Common myeloid progenitor, CD34-positive (primary cell): ENCODE measurements around the gene CNTLN.
"Not testable (repeated sequence)": the region's sequence is repeated elsewhere in the genome, so short reads cannot be mapped to it uniquely, and the experiment has no call there.

Experiments
- CTCF ChIA-PET: fragments of 350-600 bp; sonication (Branson Sonifier 250); formaldehyde crosslinking; loops from one replicate; lab custom pipeline; 2021; ENCODE audit warnings: antibody characterized with exemption; lab: Charles Lee
- POLR2A ChIA-PET: fragments of 350-600 bp; sonication (Branson Sonifier 250); formaldehyde crosslinking; loops from one replicate; lab custom pipeline; 2021; ENCODE audit warnings: antibody characterized with exemption; lab: Charles Lee
- DNase-seq, 3 donors: peaks; one replicate each; pipeline versions ENCODE4 v3.0.0 to v3.0.0-alpha.2; 2013
- H3K27ac ChIP-seq, 2 experiments: 1 replicate in 1 of 2; 2 replicates in 1 of 2; pipeline ENCODE4 v1.7.0; 2013; ENCODE audit warnings: inconsistent platforms in 2 of 2, low read length in 2 of 2, mild to moderate bottlenecking in 2 of 2, low read depth in 1 of 2, moderate library complexity in 1 of 2; ENCODE audit not compliant: severe bottlenecking in 2 of 2, insufficient read depth in 1 of 2, poor library complexity in 1 of 2
- H3K27me3 ChIP-seq, 5 experiments: replicated peaks in 2 of 5; 1 replicate in 3 of 5; 2 replicates in 2 of 5; pipeline versions ENCODE4 v1.6.1 to v1.7.0; 2013; ENCODE audit warnings: low read length in 4 of 5, mild to moderate bottlenecking in 2 of 5, moderate library complexity in 2 of 5, inconsistent platforms in 1 of 5; ENCODE audit not compliant: insufficient read depth in 5 of 5, control insufficient read depth in 4 of 5
- H3K36me3 ChIP-seq, 4 experiments: 1 replicate in 2 of 4; 2 replicates in 2 of 4; pipeline versions ENCODE4 v1.6.1 to v1.7.0; 2013; ENCODE audit warnings: low read length in 3 of 4, control low read depth in 1 of 4, mild to moderate bottlenecking in 1 of 4; ENCODE audit not compliant: control insufficient read depth in 4 of 4, insufficient read depth in 4 of 4
- H3K4me1 ChIP-seq, 4 experiments: 1 replicate in 3 of 4; 2 replicates in 1 of 4; pipeline versions ENCODE4 v1.6.1 to v1.7.1; 2013; ENCODE audit warnings: low read length in 3 of 4, mild to moderate bottlenecking in 3 of 4, control low read depth in 1 of 4, inconsistent platforms in 1 of 4, moderate library complexity in 1 of 4; ENCODE audit not compliant: control insufficient read depth in 4 of 4, insufficient read depth in 4 of 4; ENCODE audit errors: control extremely low read depth in 1 of 4
- H3K4me3 ChIP-seq, 7 experiments: 1 replicate in 4 of 7; 2 replicates in 3 of 7; pipeline versions ENCODE4 v1.5.1 to v1.7.0; 2013; ENCODE audit warnings: mild to moderate bottlenecking in 7 of 7, low read length in 6 of 7, moderate library complexity in 6 of 7, inconsistent platforms in 2 of 7, low read depth in 2 of 7, control low read depth in 1 of 7; ENCODE audit not compliant: insufficient read depth in 4 of 7, control insufficient read depth in 1 of 7; ENCODE audit errors: extremely low read depth in 1 of 7
- H3K9me3 ChIP-seq, 5 experiments: 1 replicate in 4 of 5; 2 replicates in 1 of 5; pipeline versions ENCODE4 v1.6.1 to v1.7.1; 2013; ENCODE audit warnings: low read length in 4 of 5, mild to moderate bottlenecking in 2 of 5, inconsistent platforms in 1 of 5, low read depth in 1 of 5, moderate library complexity in 1 of 5; ENCODE audit not compliant: control insufficient read depth in 4 of 5, insufficient read depth in 2 of 5; ENCODE audit errors: control extremely low read depth in 1 of 5
- WGBS: methylation state at CpG from one replicate; pipeline ENCODE4 v1.1.5; 2013; ENCODE audit not compliant: insufficient coverage; 5-methylcytosine and 5-hydroxymethylcytosine counted together

Gene CNTLN

DNA sequence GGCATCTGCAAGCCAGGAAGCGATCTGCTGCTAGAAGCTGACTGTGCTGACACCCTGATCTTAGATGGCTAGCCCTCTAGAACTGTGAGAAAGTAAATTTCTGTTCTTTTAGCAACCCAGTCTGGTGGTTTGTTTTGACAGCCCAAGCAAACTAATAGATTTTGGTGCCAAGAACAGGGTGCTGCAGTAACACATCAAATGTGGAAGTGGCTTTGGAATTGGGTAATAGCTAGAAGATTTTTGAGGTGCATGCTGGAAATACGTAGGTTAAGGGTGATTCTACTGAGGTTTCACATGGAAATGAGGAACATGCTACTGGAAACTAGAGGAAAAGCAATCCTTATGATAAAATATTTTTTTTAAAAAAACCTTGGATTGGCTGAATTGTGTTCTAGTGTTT is 290.5 kb downstream of the CNTLN start:
- Histone ChIP-seq H3K4me1 (no peaks in the 10 kb centered on the region), H3K36me3 (peaks cover 0 to 11% (median 4%) of the 10 kb centered on the region in 4 experiments), H3K4me3 (no peak overlapping the region), H3K9me3 (no peaks in the 10 kb centered on the region), H3K27ac (no peak overlapping the region), H3K27me3 (no peaks in the 10 kb centered on the region)
- POLR2A ChIA-PET, result no interaction called here
- no peak for DNase-seq
- CTCF ChIA-PET, result no interaction called here
- 100% methylated on average over 2 of the region's 2 CpGs for WGBS

DNA sequence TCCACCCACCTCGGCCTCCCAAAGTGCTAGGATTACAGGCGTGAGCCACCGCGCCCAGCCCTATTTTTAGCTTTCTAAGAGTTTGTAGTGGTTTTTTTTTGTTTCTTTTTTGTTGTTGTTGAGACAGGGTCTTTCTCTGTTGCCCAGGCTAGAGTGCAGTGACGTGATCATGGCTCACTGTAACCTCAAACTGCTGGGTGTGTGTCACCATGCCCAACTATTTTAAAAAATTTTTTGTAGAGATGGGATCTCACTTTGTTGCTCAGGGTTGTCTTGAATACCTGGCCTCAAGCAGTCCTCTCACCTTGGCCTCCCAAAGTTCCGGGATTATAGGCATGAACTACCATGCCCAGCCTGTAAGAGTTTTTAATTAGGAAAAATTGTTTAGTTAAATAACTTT is 298.7 kb downstream of the CNTLN start:
- no peak for DNase-seq
- 100% methylated on average over 1 of the region's 6 CpGs for WGBS
- H3K4me1 ChIP-seq, result no peaks in the 10 kb centered on the region
- H3K27me3 ChIP-seq, result no peaks in the 10 kb centered on the region
- peaks cover 0 to 15% (median under 1%) of the 10 kb centered on the region in 4 experiments for H3K36me3 ChIP-seq
- ChIA-PET POLR2A (no interaction called here), CTCF (no interaction called here)
- peaks cover 0 to 20% (median 3%) of the 10 kb centered on the region in 5 experiments for H3K9me3 ChIP-seq
- H3K4me3 ChIP-seq, result no peak overlapping the region
- H3K27ac ChIP-seq, result no peak overlapping the region

DNA sequence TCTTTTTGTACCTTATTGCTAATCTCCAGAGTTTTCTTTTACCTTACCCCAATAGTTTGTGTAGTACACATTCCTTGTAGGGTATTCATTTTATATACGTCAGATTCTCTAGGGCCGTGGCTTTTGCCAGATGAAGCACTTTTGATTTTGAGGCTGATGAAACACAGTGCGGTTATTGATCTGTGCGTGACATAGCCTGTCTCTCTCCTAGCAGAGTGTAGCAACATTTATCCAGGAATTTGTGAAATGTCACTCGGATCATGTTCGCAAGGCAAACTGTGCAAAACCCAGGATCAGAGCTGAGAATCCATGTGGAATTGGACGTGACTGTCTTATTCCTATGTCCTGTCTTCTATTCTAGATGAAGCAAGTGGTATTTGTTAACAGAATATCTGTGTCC is 302.0 kb downstream of the CNTLN start:
- no peaks in the 10 kb centered on the region for H3K27me3 ChIP-seq

DNA sequence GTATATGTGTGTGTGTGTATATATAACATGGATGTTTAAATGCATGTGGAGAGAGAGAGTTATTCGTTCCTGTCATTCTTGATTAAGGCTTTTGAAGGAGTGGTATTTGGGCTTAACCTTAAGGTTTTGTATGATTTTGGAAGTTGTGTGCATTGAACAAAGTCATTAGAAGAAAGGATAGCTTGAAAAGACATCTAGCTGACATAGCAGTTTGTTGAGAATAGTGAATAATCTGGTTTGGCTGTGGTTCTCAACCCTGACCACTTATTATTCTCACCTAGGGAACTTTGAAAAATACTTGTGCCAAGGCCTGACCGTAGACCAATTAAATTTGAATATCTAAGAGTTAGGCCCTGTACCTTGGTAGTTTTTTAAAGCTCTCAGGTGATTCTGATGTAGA is 303.0 kb downstream of the CNTLN start:
- peaks cover 0 to 11% (median 0%) of the 10 kb centered on the region in 4 experiments for H3K36me3 ChIP-seq
- H3K9me3 ChIP-seq, result peaks cover 0 to 24% (median 4%) of the 10 kb centered on the region in 5 experiments
- no peaks in the 10 kb centered on the region for H3K4me1 ChIP-seq
- WGBS, result 100% methylated on average over 1 of the region's 2 CpGs
- DNase-seq, result no peak
- ChIA-PET CTCF (interaction anchor here (1.5 kb wide), 1 partner anchor 26 kb away, joined by 3 read pairs; no protein-coding TSS in a partner anchor), POLR2A (no interaction called here)
- no peak overlapping the region for H3K27ac ChIP-seq
- no peaks in the 10 kb centered on the region for H3K27me3 ChIP-seq
- no peak overlapping the region for H3K4me3 ChIP-seq

More for the DNA sequence above, 302.0 kb downstream of the CNTLN start:
- POLR2A ChIA-PET, result no interaction called here
- CTCF ChIA-PET, result no interaction called here
- Histone ChIP-seq H3K9me3 (peaks cover 0 to 24% (median 4%) of the 10 kb centered on the region in 5 experiments), H3K27ac (no peak overlapping the region), H3K4me1 (no peaks in the 10 kb centered on the region), H3K36me3 (peaks cover 0 to 11% (median 0%) of the 10 kb centered on the region in 4 experiments), H3K4me3 (no peak overlapping the region)
- no peak for DNase-seq
- 92% methylated on average over 7 of the region's 7 CpGs for WGBS

DNA sequence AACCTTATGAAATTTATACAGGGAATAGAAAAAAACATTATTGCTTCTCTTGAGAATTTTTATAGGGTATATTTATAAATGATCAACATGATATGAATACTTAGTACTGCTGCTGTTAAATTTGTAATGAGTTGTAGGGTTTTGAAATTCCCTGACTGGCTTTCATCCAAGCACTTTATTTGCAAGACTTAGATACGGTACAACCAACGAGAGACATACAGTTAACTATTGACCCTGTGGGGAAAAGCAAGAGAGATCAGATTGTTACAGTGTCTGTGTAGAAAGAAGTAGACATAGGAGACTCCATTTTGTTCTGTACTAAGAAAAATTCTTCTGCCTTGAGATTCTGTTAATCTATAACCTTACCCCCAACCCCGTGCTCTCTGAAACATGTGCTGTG is 310.3 kb downstream of the CNTLN start:
- DNase-seq, H3K27ac ChIP-seq, H3K9me3 ChIP-seq, CTCF ChIA-PET, H3K27me3 ChIP-seq, H3K4me1 ChIP-seq, H3K36me3 ChIP-seq, H3K4me3 ChIP-seq, POLR2A ChIA-PET: not testable (repeated sequence)
- WGBS, result 100% methylated on average over 2 of the region's 3 CpGs

DNA sequence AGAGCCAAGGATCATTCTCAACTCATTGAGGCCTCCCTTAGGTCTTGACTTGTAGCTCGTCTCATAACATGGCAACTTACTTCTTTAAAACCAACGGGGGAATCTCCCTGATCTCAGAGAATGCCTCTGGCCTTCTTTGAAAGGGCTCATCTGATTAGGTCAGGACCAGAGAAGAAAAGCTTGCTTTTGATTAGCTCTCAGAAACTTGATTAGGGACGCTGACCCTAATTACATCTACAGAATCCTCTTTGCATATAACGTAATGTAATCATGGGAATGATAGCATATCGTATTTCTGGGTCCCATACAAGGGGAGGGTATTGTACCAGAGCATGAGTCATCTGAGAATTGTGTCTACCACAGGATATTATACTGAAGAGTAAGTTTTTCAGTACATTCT is 318.9 kb downstream of the CNTLN start:
- CTCF ChIA-PET, result interaction anchor here (0.6 to 1.6 kb wide), 3 partner anchors 9 to 337 kb away, joined by 3 to 4 read pairs (median 4); no protein-coding TSS in a partner anchor

DNA sequence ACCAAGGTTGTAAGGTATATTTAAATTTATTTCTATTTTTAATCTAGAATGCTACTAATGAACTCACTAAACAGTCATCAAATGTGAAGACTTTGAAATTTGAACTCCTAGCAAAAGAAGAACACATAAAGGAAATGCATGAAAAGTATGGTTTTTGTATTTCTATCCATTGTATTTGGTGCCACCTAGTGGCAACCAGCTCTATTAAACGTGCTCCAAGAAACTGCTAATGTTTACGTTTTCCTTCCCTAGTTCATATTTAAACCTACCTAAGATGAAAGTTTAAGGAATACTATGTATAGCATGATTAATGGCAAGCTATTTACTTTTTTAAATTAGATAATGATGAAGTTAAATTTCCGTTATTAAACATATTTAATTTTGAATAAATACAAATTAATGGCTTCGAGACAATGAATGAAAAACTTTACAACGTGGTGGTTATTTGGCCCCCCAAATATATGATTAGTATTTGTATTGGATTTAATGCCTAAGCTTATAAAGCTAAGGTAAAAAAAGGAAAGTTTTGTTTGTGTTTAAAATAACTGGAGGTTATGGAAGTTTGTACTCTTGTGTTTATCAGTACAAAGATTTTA is 328.1 kb downstream of the CNTLN start:
- Histone ChIP-seq H3K27me3 (no peaks in the 10 kb centered on the region), H3K36me3 (peaks cover 0 to 6% (median 4%) of the 10 kb centered on the region in 4 experiments), H3K27ac (no peak overlapping the region), H3K4me3 (no peak overlapping the region), H3K4me1 (no peaks in the 10 kb centered on the region), H3K9me3 (no peaks in the 10 kb centered on the region)
- ChIA-PET POLR2A (no interaction called here), CTCF (interaction anchor here (0.6 to 4.8 kb wide), 13 partner anchors 8 to 1309 kb away, joined by 3 to 34 read pairs (median 4); no protein-coding TSS in a partner anchor)
- peak; percentile 49 to 78 (median 67) for DNase-seq
- 100% methylated on average over 1 of the region's 5 CpGs for WGBS

More for the DNA sequence above, 318.9 kb downstream of the CNTLN start:
- Histone ChIP-seq H3K27ac (no peak overlapping the region), H3K9me3 (no peaks in the 10 kb centered on the region), H3K4me3 (no peak overlapping the region), H3K4me1 (peaks cover 0 to 8% (median 7%) of the 10 kb centered on the region in 4 experiments), H3K27me3 (no peaks in the 10 kb centered on the region), H3K36me3 (no peaks in the 10 kb centered on the region)
- DNase-seq, result no peak
- WGBS, result 100% methylated on average over 4 of the region's 5 CpGs
- POLR2A ChIA-PET, result no interaction called here
